ENCODE data around the gene GPHN.

The GPHN gene

GRCh38 chr14:66540038-66540437, 32.1 kb downstream of the GPHN start:
- no peak for TF ChIP-seq NFIC (IDR thresholded peaks at IDR 0.05)
- TF ChIP-seq YY1 (IDR thresholded peaks at IDR 0.05; ENCODE audit: low read depth): no peak
- TF ChIP-seq USF1 (IDR thresholded peaks at IDR 0.05): no peak
- no peak for TF ChIP-seq TCF12 (IDR thresholded peaks at IDR 0.05; ENCODE audit: low read depth)
- no peak for TF ChIP-seq EGR1 (IDR thresholded peaks at IDR 0.05)
- TF ChIP-seq ZBTB7A (IDR thresholded peaks at IDR 0.05; ENCODE audit: low read depth): no peak
- TF ChIP-seq TEAD4 (IDR thresholded peaks at IDR 0.05): no peak
- no peak for TF ChIP-seq FOXM1 (IDR thresholded peaks at IDR 0.05; ENCODE audit: borderline replicate concordance, low read depth)

- TF ChIP-seq ZBTB7A (IDR thresholded peaks at IDR 0.05; ENCODE audit: low read depth) (no peak), MAX (IDR thresholded peaks at IDR 0.05) (no peak), REST (IDR thresholded peaks at IDR 0.05; ENCODE audit: low read depth) (peak; percentile 60), TAF1 (IDR thresholded peaks at IDR 0.05; ENCODE audit: low read depth) (no peak), YY1 (IDR thresholded peaks at IDR 0.05; ENCODE audit: low read depth) (no peak)
Measured at GRCh38 chr14:66541627-66542026, 33.7 kb downstream of the GPHN start.

GRCh38 chr14:66543996-66544395, 36.0 kb downstream of the GPHN start:
- no peak for TF ChIP-seq CEBPB (IDR thresholded peaks at IDR 0.05)
- TF ChIP-seq YY1 (IDR thresholded peaks at IDR 0.05; ENCODE audit: low read depth): no peak
- no peak for TF ChIP-seq ZBTB7A (IDR thresholded peaks at IDR 0.05; ENCODE audit: low read depth)
- TF ChIP-seq NFIC (IDR thresholded peaks at IDR 0.05): no peak
- TF ChIP-seq EGR1 (IDR thresholded peaks at IDR 0.05): no peak
- no peak for TF ChIP-seq USF1 (IDR thresholded peaks at IDR 0.05)
- no peak for TF ChIP-seq REST (IDR thresholded peaks at IDR 0.05; ENCODE audit: low read depth)
- TF ChIP-seq MAX (IDR thresholded peaks at IDR 0.05): no peak
- TF ChIP-seq CREB1 (IDR thresholded peaks at IDR 0.05; ENCODE audit: low read depth): no peak

- TF ChIP-seq TAF1 (IDR thresholded peaks at IDR 0.05; ENCODE audit: low read depth) (no peak), CREB1 (IDR thresholded peaks at IDR 0.05; ENCODE audit: low read depth) (no peak), TEAD4 (IDR thresholded peaks at IDR 0.05) (no peak), RAD21 (IDR thresholded peaks at IDR 0.05; ENCODE audit: low read depth) (no peak)
Measured at GRCh38 chr14:66563731-66564130, 55.8 kb downstream of the GPHN start.

- TF ChIP-seq CEBPB (IDR thresholded peaks at IDR 0.05) (no peak), YY1 (IDR thresholded peaks at IDR 0.05; ENCODE audit: low read depth) (no peak), MAX (IDR thresholded peaks at IDR 0.05) (no peak), REST (IDR thresholded peaks at IDR 0.05; ENCODE audit: low read depth) (no peak), TAF1 (IDR thresholded peaks at IDR 0.05; ENCODE audit: low read depth) (no peak), EP300 (IDR thresholded peaks at IDR 0.05; ENCODE audit: borderline replicate concordance) (no peak), CREB1 (IDR thresholded peaks at IDR 0.05; ENCODE audit: low read depth) (no peak), RAD21 (IDR thresholded peaks at IDR 0.05; ENCODE audit: low read depth) (no peak), NFIC (IDR thresholded peaks at IDR 0.05) (no peak), USF1 (IDR thresholded peaks at IDR 0.05) (no peak), ZBTB7A (IDR thresholded peaks at IDR 0.05; ENCODE audit: low read depth) (no peak), TCF12 (IDR thresholded peaks at IDR 0.05; ENCODE audit: low read depth) (no peak), FOXM1 (IDR thresholded peaks at IDR 0.05; ENCODE audit: borderline replicate concordance, low read depth) (no peak), EGR1 (IDR thresholded peaks at IDR 0.05) (no peak), TEAD4 (IDR thresholded peaks at IDR 0.05) (no peak)
Measured at GRCh38 chr14:66568220-66568619, 60.3 kb downstream of the GPHN start.

Data from Ishikawa (cell line).